ENCODE measurements around the gene ASGR2.

- TF ChIP-seq, protein P1, sequence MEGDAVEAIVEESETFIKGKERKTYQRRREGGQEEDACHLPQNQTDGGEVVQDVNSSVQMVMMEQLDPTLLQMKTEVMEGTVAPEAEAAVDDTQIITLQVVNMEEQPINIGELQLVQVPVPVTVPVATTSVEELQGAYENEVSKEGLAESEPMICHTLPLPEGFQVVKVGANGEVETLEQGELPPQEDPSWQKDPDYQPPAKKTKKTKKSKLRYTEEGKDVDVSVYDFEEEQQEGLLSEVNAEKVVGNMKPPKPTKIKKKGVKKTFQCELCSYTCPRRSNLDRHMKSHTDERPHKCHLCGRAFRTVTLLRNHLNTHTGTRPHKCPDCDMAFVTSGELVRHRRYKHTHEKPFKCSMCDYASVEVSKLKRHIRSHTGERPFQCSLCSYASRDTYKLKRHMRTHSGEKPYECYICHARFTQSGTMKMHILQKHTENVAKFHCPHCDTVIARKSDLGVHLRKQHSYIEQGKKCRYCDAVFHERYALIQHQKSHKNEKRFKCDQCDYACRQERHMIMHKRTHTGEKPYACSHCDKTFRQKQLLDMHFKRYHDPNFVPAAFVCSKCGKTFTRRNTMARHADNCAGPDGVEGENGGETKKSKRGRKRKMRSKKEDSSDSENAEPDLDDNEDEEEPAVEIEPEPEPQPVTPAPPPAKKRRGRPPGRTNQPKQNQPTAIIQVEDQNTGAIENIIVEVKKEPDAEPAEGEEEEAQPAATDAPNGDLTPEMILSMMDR (IDR thresholded peaks at IDR 0.05) = no peak
- TF ChIP-seq POLR2A (IDR thresholded peaks at IDR 0.05) = no peak
- no peak for TF ChIP-seq EP300 (IDR thresholded peaks at IDR 0.05)
These were observed 27.2 kb upstream of the ASGR2 start for GRCh38 chr17:7141824-7142223.

Data from ovary (tissue), 3 donors.